ENCODE measurements around the gene ZNF256.

GRCh38 chr19:57903618-57904184, 43.8 kb downstream of the ZNF256 start:
- no peak for TF ChIP-seq FOXK2 (conservative IDR thresholded peaks at IDR 0.05 in 1 of 2, IDR thresholded peaks at IDR 0.05 in 1 of 2; ENCODE audit: low read depth in 2 of 2)
- TF ChIP-seq GABPB2 (CRISPR knock-in tag; conservative IDR thresholded peaks at IDR 0.05), result no peak
- TF ChIP-seq ZNF354B (CRISPR knock-in tag; IDR thresholded peaks at IDR 0.05), result no peak
- TF ChIP-seq FOXP1 (CRISPR knock-in tag; IDR thresholded peaks at IDR 0.05), result no peak
- TF ChIP-seq CTCF (IDR thresholded peaks at IDR 0.05 in 2 of 3, conservative IDR thresholded peaks at IDR 0.05 in 1 of 3; ENCODE audit: insufficient read depth in 2 of 3, low read depth in 1 of 3, low read length in 3 of 3), result 0 out of 6 replicates have a peak, but pooled peaks of 1 of the 3 experiments have one; percentile 4
- no peak for TF ChIP-seq E4F1 (CRISPR knock-in tag; IDR thresholded peaks at IDR 0.05; ENCODE audit: borderline replicate concordance)
- no peak for TF ChIP-seq EZH2 (IDR thresholded peaks at IDR 0.05; ENCODE audit: borderline replicate concordance, low read depth, low read length)
- TF ChIP-seq ZC3H8 (IDR thresholded peaks at IDR 0.05), result no peak
- no peak for TF ChIP-seq POLR2A (conservative IDR thresholded peaks at IDR 0.05)

Data from K562 (cell line).